GM12865 (cell line): ENCODE measurements around the gene KRTAP5-7.

Source experiments
- DNase-seq: peaks from one replicate; pipeline ENCODE4 v3.0.0; 2010; ENCODE audit warnings: low read depth
- H3K4me3 ChIP-seq: 2 replicates; pipeline ENCODE4 v1.5.1; 2011; ENCODE audit warnings: mild to moderate bottlenecking, low read depth, low read length, control low read depth
- TF ChIP-seq, protein P1 (sequence below): IDR thresholded peaks from 2 replicates; pipeline ENCODE4 v1.5.1; 2011; ENCODE audit warnings: low read length, control low read depth, low read depth, inconsistent platforms; ENCODE audit not compliant: insufficient read depth; ENCODE audit errors: missing control alignments

Gene KRTAP5-7

DNA sequence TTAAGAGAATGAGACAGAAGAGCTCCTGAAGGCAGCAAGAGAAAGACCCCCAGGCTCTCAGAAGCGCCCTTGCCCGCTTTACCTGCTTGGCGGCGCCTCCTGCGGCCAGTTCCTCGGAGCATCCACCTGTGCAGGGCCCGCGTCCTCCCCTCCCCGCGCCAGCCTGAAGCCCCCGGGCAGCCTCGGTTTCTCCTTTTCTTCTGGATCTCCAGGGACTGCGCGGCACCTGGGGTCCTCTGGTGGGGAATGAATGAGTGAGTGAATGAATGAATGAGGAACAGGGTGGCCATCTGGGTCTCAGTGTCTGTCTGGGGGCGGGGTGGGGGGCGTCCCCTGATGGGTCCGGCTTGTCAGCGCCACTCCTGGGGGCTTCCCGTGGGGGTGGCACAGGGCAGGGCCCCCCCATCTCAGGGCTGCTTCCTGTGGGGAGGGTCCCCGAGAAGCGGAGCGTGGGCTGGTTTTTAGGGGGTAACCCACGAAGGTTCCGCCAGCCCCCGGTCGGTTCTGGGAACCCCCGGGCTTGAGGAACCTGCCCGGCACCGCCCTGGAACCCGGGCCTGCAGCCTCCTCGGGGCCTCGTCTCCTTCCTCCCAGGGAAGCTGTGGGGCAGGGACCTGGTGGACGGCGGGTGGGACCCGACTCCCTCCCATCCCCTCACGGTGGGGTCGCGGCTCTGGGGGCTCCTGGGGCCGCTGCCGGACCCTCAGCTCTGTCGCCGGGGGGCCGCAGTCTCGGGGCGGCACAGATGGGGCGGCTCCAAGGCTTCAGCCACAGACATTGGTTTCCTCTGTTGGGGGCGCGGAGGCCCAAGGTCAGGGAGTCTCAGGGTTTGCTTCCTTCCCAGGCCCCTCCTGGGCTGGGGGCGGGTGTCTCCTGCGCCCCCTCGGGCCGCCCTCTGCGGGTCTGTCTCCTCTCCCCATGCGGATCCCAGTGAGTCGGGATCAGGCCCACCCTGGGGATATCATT lies 8.3 kb upstream of the KRTAP5-7 start:
- H3K4me3 ChIP-seq: no peak overlapping the region
- DNase-seq: no peak

DNA sequence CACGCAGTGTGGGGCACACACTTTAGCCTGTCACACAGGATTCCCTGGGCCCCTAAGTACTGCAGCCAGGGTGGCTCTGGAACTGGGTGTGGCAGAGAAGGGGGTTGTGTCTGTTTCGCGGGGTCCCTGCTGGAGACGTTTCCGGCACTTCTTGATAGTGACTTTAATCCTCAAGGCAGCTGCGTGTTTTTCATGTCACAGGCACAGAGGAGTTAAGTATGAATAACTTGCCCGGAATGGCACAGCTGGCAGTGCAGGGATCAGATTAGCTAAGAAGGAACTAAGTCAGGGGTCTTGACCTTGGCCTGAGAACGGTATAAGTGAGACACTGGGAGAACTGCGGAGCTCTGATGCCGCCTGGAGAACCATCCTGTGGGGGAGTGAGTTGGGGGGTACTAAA lies 7.5 kb upstream of the KRTAP5-7 start:
- TF ChIP-seq, protein P1, sequence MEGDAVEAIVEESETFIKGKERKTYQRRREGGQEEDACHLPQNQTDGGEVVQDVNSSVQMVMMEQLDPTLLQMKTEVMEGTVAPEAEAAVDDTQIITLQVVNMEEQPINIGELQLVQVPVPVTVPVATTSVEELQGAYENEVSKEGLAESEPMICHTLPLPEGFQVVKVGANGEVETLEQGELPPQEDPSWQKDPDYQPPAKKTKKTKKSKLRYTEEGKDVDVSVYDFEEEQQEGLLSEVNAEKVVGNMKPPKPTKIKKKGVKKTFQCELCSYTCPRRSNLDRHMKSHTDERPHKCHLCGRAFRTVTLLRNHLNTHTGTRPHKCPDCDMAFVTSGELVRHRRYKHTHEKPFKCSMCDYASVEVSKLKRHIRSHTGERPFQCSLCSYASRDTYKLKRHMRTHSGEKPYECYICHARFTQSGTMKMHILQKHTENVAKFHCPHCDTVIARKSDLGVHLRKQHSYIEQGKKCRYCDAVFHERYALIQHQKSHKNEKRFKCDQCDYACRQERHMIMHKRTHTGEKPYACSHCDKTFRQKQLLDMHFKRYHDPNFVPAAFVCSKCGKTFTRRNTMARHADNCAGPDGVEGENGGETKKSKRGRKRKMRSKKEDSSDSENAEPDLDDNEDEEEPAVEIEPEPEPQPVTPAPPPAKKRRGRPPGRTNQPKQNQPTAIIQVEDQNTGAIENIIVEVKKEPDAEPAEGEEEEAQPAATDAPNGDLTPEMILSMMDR: no peak
- DNase-seq: no peak
- H3K4me3 ChIP-seq: no peak overlapping the region

More for the DNA sequence above, 8.3 kb upstream of the KRTAP5-7 start:
- TF ChIP-seq, protein P1: no peak

DNA sequence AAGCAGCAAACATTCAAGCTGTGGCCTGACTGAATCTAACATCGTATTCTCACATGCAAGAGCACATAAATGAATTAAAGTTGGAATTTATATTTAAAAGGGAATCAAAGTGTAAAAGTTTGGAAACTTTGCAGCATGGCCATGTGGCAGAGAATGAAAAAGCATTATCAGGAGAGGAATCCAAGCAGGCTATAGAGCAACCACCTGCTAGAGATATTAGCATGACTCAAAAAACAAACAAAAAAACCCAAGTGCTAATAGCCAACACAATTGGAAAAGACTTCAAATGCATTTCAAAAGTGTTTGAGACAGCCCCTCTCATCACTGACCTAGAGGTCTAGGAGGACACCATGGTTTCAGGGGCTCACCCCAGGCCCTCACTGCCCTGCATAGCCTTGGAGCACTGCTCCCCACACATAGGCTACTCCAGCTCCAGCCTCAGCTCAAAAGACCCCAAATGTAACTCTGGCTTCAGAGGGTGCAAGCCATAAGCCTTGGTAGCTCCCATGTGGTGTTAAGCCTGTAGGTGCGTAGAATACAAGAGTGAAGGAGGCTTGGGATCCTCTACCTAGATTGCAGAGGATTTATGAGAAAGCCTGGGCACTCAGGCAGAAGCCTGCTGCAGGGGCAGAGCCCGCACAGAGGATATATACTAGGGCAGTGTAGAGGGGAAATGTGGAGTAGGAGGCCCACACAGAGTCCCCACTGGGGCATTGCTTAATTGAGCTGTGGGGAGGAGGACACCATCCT lies 1.7 kb upstream of the KRTAP5-7 start:
- no peak overlapping the region for H3K4me3 ChIP-seq
- TF ChIP-seq, protein P1: no peak
- no peak for DNase-seq

DNA sequence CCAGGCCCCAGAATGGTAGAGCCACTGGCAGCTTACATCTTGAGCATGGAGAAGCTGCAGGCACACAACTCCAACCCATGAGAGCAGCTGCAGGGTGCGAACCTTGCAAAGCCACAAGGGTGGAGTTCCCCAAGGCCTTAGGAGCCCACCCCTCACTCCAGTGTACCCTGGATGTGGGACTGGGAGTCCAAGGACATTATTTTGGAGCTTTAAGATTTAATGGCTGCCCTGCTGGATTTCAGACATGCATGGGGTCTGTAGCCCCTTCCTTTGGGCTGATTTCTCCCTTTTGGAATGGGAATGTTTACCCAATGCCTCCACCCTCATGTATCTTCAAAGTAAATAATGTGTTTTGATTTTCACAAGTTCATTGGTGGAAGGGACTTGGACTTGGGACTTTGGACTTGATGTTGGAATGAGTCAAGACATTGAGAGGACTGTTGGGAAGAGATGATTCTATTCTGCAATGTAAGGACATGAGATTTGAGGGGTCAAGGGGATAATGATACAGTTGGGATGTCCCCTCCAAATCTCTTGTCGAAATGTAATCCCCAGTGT lies 1.1 kb upstream of the KRTAP5-7 start:
- DNase-seq: no peak
- H3K4me3 ChIP-seq: no peak overlapping the region
- TF ChIP-seq, protein P1: no peak

DNA sequence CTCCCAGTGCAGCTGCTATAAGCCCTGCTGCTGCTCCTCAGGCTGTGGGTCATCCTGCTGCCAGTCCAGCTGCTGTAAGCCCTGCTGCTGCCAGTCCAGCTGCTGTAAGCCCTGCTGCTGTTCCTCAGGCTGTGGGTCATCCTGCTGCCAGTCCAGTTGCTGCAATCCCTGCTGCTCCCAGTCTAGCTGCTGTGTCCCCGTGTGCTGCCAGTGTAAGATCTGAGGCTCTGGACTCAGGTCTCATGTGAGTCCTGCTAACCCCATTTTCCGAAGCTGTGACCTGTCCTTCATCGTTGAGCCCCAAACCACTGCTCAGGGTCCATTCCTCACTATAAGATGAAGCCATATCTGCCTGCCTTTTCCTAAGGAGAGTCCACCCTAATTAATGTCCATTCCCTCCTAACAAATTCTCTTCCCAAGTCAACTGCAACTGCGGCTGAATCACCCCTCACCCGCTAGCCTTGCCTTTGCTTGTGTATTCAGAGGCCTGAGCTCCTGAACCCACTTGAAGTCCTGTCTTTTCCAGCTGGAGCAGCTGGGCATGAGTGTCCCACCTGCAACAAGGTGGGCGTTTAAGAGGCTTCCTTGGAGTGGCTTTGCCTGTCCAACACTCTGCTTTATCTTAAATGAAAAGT lies 626 bp downstream of the KRTAP5-7 start:
- H3K4me3 ChIP-seq: no peak overlapping the region
- DNase-seq: no peak
- TF ChIP-seq, protein P1: no peak

DNA sequence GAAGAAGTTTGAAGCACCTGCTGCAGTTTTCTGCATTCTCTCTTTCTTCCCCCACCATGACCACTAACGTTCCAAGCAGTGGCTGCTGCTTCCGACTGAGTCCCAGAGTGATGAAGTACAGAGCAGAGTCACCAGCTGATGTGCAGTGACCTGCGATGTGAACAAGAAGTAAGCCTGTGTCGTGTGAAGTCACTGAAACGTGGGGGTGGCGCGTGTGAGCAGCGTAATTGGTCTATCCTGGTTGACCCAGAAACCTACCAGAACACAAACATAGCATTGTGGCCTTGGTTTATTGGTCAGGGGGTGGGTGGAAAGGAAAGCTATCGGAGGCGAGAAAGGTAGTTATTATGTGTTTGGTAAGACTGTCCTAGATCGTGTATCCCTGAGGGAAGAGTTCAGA lies 3.5 kb downstream of the KRTAP5-7 start:
- TF ChIP-seq, protein P1: no peak
- peak; percentile 64 for DNase-seq
- H3K4me3 ChIP-seq: no peak overlapping the region
